HG02943 (cell line): ENCODE measurements around the gene KRT2.

Experiments
- ATAC-seq: cut with Tn5 transposase; IDR thresholded peaks from one replicate; pipeline ENCODE4 v1.9.1; 2021; ENCODE audit warnings: mild to moderate bottlenecking, low read depth, moderate library complexity; ENCODE audit not compliant: unreplicated experiment

Gene KRT2

DNA sequence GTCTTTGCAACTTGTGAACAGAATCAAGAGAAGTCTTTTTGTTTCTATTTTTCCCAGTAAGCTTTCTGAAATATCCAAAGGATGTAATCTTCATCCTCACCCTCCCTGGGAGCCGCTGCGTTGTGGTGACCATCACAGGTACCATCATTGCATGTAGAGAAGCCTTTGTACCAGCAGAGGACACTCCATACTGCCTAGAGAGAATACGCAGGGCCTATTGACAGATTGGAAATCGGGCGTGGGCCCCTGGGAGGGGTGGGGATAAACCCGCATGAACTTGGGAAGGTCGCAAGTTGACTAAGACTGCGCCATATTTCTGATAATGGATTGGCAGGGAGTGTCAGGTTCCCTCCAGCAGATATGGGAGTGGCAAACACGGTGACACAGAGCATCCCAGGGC lies 15.5 kb upstream of the KRT2 start:
- no peak for ATAC-seq

DNA sequence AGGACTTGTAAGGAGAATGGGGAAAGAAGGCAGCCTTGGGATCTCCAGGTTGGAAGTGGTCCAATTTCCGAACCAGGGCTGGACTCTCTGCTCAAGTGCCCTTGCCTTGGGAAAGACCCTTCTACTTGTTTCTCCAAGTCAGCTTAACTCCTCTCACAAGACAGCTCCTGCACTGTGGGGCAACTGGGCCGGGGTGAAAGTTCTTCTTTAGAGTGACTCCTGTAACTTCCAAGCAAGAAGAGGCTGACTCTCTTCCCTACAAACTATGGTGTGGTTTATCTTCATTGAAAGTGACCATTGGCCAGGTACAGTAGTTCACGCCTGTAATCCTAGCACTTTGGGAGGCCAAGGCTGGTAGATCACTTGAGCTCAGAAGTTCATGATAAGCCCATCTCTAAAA lies 14.5 kb upstream of the KRT2 start:
- ATAC-seq: no peak

DNA sequence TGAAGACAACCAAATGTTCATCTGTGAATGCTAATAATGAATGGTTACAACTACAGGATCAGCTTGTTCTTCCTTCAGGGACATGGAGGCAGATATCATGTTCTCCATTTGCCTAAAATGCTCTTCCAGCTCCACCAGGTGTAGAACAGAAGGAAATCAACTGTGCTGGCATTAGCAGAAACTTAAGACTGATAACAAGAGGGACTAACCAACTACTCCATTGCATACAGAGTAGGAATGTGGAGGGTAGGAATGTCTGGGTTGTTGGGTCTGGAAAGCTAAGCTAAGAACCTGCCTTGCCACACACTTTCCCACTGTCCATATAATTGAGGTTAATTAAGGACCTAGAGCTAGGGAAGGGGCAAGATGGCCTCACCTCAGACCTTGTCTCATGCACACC lies 11.4 kb upstream of the KRT2 start:
- no peak for ATAC-seq

DNA sequence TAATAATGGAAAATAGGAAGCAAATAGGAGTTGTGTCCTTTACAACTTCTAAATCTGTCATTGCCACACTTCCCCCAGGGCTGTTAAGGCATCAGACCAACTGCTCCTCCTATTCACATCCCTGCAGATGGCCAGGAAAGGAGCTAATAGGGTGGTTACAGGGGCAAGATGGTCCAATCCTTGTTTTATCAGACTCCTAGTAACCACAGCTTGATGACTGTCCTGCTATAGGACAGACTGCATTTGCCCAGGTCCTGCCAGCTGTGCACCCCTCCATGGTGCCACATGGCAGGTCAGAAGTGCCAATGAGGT lies 10.9 kb upstream of the KRT2 start:
- no peak for ATAC-seq

DNA sequence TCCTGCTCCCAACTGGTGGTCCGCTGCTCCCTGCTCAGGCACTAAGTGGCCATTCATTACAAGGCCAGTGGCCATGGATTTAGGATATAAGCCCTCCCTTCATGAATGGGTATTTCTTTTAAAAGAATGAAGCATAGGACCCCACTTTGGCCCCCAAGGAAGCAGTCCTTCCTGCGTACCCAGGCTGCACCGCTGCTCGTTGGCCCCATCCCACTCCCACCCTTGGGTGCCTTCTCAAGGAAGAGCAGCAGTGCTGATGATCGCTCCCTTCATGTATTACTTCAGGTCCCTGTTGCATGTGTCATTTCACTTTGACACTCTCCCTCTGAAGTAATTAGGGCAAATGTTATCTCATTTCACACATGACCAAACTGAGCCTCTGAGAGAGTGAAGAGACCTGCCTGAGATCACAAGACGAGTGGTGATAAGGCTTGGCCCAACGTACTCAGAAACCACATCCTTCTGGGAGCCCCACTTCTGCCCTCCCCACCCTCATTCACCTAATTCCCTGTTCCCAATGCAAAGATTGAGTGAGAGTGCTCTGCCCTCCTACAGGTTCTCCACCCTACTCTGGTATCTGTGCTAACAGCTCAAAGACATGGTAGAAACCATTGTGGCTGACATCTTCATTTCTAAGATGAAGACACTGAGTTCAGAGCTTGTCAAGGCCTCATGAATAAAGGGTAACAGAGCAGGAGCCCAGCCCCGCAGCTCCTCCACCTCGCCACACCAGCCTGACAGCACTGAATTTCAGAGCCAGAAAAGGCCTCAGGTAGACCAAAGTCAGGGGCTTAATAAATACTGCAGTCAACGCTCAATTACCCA lies 10.3 kb upstream of the KRT2 start:
- ATAC-seq: no peak

DNA sequence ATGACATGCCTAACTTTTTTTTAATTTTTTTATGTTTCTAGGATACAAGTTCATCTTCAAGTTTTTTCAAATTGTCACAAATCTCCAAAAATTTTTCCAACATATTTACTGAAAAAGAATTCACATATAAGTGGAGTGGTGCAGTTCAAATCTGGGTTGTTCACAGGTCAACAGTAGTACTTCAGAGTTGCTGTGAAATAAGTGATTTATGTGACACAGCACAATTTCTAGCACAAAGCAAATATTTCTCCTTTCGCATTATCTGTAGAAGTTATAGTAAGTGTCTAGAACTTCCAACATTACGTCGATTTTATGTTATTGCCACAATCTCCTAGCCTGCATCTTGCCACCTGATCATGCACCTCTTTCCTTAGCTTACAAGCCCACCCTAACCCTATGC lies 9.7 kb upstream of the KRT2 start:
- no peak for ATAC-seq

DNA sequence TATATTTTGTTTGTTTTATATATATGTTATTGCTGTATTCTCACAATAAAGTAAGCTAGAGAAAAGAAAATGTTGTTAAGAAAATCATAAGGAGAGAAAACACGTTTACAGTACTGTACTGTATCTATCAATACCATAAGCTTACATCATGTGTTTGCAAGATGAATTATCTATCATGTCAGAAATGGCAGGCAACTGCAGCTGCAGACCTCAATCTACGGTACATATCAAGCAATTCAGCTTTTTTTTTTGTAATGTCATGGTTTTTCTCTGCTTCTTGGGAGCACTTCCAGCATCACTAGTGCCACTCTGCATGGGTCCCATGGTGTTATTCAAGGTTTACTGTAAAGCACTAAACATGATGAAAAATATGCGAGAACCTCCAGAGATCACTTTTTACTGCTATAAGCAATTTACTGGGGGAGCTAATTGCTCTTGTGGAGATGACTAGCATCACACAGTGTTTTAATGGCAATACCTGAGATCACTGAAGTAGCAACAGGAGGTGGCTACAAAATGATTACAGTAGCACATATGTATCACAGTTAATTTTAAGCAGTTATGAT lies 9.0 kb upstream of the KRT2 start:
- ATAC-seq: no peak

DNA sequence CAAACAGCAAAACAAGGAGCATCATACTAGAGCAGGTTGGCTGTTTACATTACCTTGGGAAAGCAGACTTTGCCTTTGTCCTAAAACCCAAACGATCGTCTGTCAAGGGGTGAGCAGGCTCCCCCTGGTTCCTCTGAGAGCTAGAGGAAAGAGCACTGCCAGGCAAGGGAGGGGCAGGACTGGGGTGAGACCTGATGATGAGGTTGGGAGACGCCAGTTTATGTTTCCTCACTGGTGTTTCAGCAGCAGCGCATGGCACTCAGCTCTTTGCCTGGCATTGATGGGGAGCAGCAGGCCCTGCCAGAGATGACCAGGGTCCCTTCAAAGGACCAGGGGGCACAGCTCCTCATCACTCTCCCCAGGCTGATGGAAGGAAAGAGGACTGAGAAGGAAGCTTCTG lies 7.9 kb upstream of the KRT2 start:
- ATAC-seq: no peak

DNA sequence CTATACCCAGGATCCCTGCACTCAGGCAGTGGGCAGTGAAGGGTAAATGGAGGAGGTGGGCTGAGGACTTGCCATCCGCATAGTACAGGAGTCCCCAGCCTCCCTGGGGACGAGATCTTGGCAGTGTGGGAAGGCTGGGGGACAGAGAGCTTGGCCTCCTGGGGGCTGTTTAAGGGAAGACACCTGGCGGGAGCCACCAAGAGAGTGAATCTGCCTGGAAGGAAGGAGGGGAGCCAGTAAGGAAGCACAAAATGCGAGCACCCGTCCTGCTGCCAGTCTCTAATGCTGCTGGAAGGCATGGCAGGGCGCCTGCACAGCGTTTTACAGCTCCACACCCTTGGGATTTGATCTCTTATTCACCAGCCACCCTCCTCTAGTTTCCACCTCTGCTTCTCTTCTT lies 7.4 kb upstream of the KRT2 start:
- ATAC-seq: no peak

DNA sequence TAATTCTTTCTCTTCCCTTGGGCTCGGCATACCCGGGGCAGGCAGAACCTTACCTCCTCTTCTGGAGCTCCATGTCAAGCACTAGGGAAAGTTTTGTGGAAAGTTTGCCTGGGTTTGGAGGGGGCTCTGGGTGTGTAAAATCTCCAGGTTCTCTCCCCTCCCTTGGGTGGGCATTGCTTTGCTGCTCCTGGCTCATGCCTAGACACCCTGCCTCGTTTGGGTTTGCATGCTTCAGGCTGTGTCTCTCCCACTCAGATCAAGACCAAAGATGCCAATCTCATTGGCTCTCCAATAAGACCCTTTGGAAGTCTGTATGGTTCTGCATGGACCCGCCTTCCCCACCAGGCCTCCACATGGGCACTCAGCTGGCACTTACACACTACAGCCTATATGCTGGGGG lies 6.2 kb upstream of the KRT2 start:
- no peak for ATAC-seq

DNA sequence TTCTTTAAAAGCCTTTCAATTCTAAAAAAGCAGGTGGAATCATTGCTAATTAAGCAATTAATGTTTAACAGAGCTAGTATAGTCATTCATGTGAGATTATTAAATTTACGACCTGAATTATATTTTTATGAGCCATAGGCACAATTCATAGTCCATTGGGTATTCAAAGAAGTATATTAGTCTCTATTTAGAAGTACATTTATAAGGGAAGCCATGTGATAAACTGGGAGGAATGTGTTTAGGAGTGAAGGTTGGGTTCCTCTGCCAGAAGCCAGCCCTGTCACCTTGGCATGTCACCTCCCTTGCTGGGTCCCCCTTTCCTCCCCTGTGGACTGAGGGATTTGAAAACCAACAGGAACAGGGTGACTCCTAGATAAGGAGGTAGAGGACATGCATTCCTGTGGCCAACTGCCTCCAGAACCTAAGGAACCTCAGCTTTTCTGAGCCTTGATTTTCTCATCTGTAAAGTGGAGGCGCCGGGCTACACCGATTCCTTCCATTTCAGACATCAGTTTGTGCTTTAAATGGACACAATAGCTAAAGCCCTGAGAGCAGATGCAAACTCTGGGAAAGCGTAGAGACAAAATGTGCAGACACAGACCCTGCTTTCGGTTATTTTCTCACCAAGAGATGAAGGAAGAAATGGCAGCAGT lies 5.4 kb upstream of the KRT2 start:
- no peak for ATAC-seq

DNA sequence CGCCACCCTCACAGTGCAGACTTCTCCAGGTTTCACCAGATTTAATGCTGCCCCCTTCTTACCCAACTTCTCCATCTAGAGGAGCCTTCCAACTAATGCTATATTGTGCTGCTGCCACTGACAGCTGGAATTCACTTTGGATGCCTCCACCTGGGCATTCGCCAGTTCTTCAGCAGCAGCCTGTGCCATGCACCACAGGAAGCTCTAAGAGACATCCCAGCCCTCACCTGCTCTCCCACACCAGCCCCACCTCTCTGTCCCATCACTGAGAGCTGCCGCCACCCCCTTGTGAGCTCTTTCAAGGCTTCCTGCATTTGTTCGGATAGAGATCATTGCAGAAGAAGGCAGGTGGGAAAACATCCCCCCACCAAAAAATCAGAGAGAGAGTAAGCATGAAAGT lies 4.6 kb upstream of the KRT2 start:
- ATAC-seq: no peak

DNA sequence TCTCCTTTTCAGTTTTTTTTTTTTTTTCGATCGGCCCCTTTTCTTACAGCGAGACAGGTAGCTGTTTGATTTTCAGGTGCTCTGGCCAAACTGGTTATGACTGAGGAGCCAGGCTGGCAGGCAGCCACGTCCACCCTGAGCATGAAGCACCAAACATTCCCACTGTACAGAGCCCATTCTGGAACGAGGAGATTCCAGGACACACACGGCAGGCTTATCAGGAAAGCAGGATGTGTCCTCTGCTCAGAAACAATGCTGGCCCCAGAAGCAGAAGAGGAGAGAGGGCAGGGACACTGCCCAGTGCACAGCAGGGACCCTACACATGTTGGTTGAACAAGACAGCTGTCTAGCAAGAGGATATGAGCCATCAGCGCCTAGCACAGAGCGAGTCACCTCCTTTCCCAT lies 3.7 kb upstream of the KRT2 start:
- no peak for ATAC-seq

DNA sequence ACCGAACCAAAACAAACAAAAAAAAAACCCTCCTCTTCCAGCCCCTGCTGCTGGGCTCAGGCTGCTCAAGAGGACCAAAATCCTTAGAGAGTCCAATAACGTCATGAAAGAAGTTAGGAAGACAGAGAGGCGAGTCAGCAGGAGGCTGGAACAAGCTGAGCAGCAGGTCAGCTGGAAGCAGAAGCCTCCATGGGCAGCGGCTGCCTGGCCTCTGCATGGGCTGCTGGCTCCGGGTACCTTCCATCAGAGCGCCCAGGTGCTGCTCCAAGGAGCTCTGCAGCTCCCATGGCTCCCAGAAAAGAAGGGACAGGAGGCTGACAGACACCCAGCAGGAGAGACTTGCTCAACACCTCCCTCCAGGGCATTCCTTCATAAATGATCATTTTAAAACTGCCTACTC lies 3.2 kb upstream of the KRT2 start:
- ATAC-seq: no peak

DNA sequence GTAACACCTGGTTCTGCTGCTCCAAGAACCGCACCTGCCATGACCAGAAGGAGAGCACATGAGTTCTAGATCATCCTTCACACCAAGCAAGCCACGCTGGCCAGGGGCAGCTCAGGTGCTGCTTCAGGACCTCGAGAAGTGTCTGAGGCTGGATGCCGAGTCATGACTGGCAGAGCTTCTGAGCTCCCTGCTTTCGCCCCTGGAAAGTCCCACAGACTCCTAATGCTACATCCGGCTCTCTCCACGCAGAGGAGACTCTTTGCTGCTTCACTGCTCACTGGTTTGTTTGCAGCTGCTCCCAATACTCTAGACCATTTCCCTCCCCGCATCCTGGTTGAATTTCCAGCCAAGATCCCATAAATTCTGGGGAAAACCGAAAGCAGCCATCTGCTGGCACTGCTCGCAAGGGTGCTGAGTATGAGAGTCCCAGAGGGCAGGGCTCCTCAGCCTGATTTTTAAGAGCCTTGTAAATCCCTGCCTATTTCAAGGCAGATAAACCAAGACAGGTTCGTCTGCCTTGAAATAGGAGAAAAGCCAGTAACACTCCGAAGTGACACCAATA lies 1.4 kb downstream of the KRT2 start:
- ATAC-seq: no peak

DNA sequence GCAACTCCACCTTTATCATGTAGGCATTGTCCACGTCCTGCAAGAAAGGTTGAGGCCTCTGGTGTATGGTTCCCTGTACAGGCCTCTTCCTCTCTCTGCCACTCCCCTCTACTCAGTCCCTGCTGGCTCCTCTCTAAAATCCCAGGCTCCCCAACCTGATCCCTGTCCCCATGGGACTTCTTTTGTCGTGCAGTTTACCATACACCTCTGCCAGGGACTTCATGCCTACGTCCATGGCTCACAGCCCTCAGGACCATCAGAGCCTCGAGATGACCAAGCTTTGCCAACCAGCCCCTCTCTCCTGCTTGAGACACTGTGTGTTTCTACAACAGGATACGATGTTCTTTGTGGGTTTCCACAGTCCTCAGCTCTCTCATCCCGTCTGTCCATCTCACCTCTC lies 2.9 kb downstream of the KRT2 start:
- no peak for ATAC-seq

DNA sequence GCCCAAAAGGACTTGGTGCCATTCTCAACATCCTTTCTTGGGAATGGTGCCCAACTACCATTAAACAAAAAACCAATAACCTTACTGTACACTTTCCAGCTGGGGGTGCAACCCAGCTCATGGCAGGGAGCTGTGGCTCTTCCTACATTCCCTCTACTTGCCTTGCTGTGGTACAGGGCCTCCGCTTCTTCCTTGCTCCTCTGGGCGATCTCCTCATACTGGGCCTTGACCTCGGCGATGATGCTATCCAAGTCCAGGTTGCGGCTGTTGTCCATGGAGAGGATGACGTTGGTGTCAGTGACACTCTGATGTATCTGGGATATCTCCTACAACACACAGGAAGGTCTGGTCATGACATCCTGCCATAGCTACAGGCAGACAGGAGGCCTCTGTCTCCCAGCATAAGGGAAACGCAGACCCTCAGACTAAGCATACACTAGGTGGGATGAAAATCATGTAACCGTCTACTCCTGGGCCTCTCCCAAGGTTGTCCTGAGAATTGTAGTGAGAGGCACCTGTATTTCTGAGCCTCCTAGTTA lies 3.9 kb downstream of the KRT2 start:
- no peak for ATAC-seq

DNA sequence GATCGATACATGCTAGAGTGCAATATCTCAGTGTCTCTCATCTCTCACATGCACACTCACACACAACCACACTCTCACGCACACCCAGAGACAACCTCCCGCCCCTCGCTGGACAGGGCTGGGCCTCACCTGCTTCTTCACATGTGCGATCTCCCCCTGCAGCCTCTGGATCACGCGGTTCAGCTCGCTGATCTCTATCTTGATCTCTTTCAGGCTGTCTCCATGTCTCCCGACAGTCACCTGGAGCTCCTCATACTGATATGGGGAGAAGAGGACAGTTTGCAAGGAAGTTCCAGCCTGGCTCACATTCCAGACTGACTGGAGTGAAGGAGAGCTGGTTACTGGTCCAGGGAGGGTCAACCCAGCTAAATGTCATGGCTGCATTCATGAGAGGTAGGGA lies 4.4 kb downstream of the KRT2 start:
- no peak for ATAC-seq

DNA sequence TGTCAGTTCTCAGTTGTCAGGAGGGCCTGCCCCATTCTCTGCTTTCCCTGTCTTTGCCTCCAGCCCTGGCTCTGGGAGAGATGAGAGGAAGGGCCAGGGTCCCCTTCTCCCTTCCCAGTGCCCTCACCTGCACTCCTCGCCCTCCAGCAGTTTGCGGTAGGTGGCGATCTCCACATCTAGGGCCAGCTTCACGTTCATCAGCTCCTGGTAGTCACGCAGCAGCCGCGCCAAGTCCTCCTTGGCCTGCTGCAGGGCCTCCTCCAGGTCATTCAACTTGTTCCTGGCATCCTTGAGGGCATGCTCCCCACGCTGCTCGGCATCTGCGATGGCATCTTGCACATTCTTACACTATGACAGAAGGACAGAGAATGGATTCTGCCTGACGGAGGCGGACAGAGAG lies 5.4 kb downstream of the KRT2 start:
- no peak for ATAC-seq

DNA sequence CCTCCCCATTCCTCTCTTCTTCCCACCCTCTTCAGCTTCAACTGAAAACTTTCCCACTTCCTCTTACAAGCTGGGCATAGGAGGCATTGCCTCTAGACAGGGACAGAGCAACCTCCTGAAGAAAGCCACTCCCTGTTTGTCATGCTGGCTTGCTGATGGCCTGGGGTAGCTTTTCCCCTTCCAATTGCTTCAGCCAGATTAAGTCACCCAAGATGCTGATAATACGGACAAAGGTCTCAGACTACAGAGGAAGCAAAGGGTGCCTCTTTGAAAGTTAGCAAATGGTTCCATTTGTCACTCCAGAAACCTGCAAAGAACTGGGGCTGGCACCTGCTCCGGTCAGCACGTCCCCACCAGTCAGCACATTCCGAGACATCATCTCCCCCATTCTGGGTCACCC lies 6.0 kb downstream of the KRT2 start:
- no peak for ATAC-seq

DNA sequence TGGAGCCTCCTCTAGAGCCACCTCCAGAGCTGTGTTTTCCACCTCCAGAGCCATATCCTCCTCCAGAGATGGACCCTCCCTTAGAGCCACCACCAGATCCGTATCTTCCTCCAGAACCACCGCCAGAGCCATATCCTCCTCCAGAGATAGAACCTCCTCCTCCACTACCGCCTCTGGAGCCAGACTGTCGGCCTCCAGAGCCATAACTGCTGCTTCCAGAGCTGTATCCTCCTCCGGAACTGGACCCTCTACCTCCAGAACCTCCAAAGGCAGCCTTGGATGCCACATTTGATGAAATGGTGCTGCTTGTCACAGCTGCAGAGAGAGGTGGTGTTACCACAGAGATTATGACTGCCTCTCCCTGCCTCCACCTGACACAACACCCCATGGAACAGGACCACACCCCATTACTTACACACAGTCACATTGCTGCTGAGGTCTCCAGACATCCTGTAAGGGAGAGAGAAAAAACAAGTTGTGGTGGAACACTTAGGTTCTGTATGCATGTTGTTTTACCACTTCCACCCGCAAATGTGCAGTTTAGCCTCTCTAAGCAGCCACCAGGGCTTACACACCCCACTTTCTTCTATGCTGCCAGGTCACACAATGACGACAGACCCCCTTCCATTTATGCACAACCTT lies 6.8 kb downstream of the KRT2 start:
- no peak for ATAC-seq
